ENCODE results near the gene AGPAT2. TPM values are rescaled to one million over a fixed set of nuclear protein-coding genes. Genes with fewer than 3 reads are reported as not detected.

Gene AGPAT2
- total RNA-seq, result 25.6 and 25.9 TPM in 2 replicates

- Mint-ChIP-seq H3K27me3 (peaks cover 4% of the 10 kb centered on the region), H3K36me3 (ENCODE audit: low read depth) (no peaks in the 10 kb centered on the region), H3K27ac (peak within 1 kb of the TSS; percentile 65), H3K9me3 (no peaks in the 10 kb centered on the region), H3K4me1 (peaks cover 4% of the 10 kb centered on the region), H3K4me3 (peak within 1 kb of the TSS; percentile 81)
- DNase-seq, result peak; percentile 89
- intact Hi-C loops (cut with micrococcal nuclease), result loop anchor here (1.0 kb wide), 1 partner anchor 14 kb away; no protein-coding TSS in a partner anchor
Measured at GRCh38 chr9:136686794-136687711, at the start of gene AGPAT2. Gene AGPAT2, minus strand, starts transcription at chr9:136687457. Its CDS starts 100 bp downstream, at chr9:136687357.

- intact Hi-C loops (cut with micrococcal nuclease), result no loop called here
- Mint-ChIP-seq H3K9me3 (no peaks in the 10 kb centered on the region), H3K27ac (no peak overlapping the region), H3K4me3 (no peak overlapping the region), H3K27me3 (peaks cover 3% of the 10 kb centered on the region), H3K4me1 (peaks cover 8% of the 10 kb centered on the region), H3K36me3 (ENCODE audit: low read depth) (no peaks in the 10 kb centered on the region)
- no peak for DNase-seq
Measured at GRCh38 chr9:136735812-136736480, 48.7 kb upstream of the AGPAT2 start.

- intact Hi-C loops (cut with micrococcal nuclease), result no loop called here
- no peaks in the 10 kb centered on the region for H3K36me3 Mint-ChIP-seq (ENCODE audit: low read depth)
- no peak overlapping the region for H3K27ac Mint-ChIP-seq
- peaks cover 3% of the 10 kb centered on the region for H3K27me3 Mint-ChIP-seq
- no peak overlapping the region for H3K4me3 Mint-ChIP-seq
- peaks cover 8% of the 10 kb centered on the region for H3K4me1 Mint-ChIP-seq
- DNase-seq, result no peak
- H3K9me3 Mint-ChIP-seq, result no peaks in the 10 kb centered on the region
Measured at GRCh38 chr9:136734837-136735496, 47.7 kb upstream of the AGPAT2 start.

GRCh38 chr9:136733611-136734010 lies 46.4 kb upstream of the AGPAT2 start:
- Mint-ChIP-seq H3K4me1 (peaks cover 8% of the 10 kb centered on the region), H3K9me3 (no peaks in the 10 kb centered on the region), H3K36me3 (ENCODE audit: low read depth) (no peaks in the 10 kb centered on the region), H3K4me3 (no peak overlapping the region), H3K27ac (no peak overlapping the region), H3K27me3 (peaks cover 5% of the 10 kb centered on the region)
- no peak for DNase-seq
- intact Hi-C loops (cut with micrococcal nuclease), result no loop called here

GRCh38 chr9:136732444-136733178 lies 45.4 kb upstream of the AGPAT2 start:
- peaks cover under 1% of the 10 kb centered on the region for H3K36me3 Mint-ChIP-seq (ENCODE audit: low read depth)
- no peaks in the 10 kb centered on the region for H3K9me3 Mint-ChIP-seq
- peaks cover 8% of the 10 kb centered on the region for H3K4me1 Mint-ChIP-seq
- H3K27me3 Mint-ChIP-seq, result peaks cover 2% of the 10 kb centered on the region
- DNase-seq, result no peak
- no peak overlapping the region for H3K4me3 Mint-ChIP-seq
- intact Hi-C loops (cut with micrococcal nuclease), result no loop called here
- no peak overlapping the region for H3K27ac Mint-ChIP-seq

DNA sequence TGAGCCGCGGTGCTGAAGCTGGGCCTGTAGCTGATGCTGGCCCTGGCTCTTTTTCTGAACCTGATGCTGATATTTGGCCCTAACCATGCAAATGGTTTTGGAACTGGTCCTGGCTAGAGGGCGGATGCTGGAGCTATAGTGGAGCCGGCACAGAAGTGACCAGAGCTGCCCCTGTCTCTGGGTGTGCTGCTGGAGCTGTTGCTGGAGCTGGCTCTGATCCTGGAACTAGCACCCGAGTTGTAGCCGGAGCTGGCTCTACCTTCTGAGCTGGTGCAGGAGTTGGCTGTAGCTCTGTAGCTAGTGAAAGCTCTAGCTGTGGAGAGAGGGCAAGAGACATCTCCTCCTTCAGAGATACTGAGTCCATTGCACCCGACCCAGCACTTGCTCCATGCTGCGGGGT lies 42.7 kb upstream of the AGPAT2 start:
- peaks cover 16% of the 10 kb centered on the region for H3K4me1 Mint-ChIP-seq
- no peaks in the 10 kb centered on the region for H3K9me3 Mint-ChIP-seq
- intact Hi-C loops (cut with micrococcal nuclease), result no loop called here
- peaks cover 3% of the 10 kb centered on the region for H3K27me3 Mint-ChIP-seq
- peak overlapping the region; percentile 68 for H3K4me3 Mint-ChIP-seq
- DNase-seq, result no peak
- H3K27ac Mint-ChIP-seq, result no peak overlapping the region
- peaks cover 24% of the 10 kb centered on the region for H3K36me3 Mint-ChIP-seq (ENCODE audit: low read depth)

GRCh38 chr9:136729144-136729543 lies 41.9 kb upstream of the AGPAT2 start:
- H3K36me3 Mint-ChIP-seq (ENCODE audit: low read depth), result peaks cover 31% of the 10 kb centered on the region
- intact Hi-C loops (cut with micrococcal nuclease), result no loop called here
- H3K27me3 Mint-ChIP-seq, result peaks cover 3% of the 10 kb centered on the region
- peak overlapping the region; percentile 68 for H3K4me3 Mint-ChIP-seq
- H3K4me1 Mint-ChIP-seq, result peaks cover 18% of the 10 kb centered on the region
- no peak for DNase-seq
- no peaks in the 10 kb centered on the region for H3K9me3 Mint-ChIP-seq
- H3K27ac Mint-ChIP-seq, result no peak overlapping the region

DNA sequence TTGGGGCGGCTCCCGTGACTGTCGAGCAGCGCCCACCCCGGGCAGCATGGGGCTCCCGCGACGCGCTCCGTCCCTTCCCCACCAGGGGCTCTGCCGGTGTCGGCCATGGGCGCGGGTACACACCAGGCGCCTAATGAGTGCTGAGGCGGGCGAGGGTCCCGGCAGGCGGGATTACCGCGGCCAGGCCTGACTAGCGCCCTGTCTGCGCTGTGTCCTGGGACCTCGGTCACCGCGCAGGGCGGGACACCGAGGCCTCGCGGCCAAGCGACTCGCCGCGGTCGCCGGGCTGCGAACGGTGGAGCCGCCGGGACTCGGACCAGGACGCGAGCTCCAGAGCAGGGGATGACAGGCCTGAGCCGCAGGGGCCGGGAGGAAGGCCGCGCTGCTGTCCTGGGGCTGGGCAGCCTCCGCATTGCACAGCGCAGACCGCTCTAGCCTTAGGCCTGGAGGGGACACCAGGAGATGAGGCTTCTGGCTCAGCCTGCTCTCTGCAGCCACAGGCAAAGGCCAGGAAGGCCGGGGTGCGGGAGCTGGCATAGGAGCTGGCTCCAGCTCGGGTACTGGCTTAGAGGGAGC lies 41.4 kb upstream of the AGPAT2 start:
- Mint-ChIP-seq H3K9me3 (no peaks in the 10 kb centered on the region), H3K4me1 (peaks cover 18% of the 10 kb centered on the region), H3K27me3 (peaks cover 3% of the 10 kb centered on the region), H3K27ac (no peak overlapping the region), H3K36me3 (ENCODE audit: low read depth) (peaks cover 36% of the 10 kb centered on the region), H3K4me3 (peak overlapping the region; percentile 68)
- DNase-seq, result peak; percentile 76
- intact Hi-C loops (cut with micrococcal nuclease), result loop anchor here (1.0 kb wide), 1 partner anchor 27 kb away; no protein-coding TSS in a partner anchor

- intact Hi-C loops (cut with micrococcal nuclease), result loop anchor here (1.0 kb wide), 1 partner anchor 27 kb away; no protein-coding TSS in a partner anchor
- H3K9me3 Mint-ChIP-seq, result no peaks in the 10 kb centered on the region
- peaks cover 39% of the 10 kb centered on the region for H3K36me3 Mint-ChIP-seq (ENCODE audit: low read depth)
- H3K4me1 Mint-ChIP-seq, result peaks cover 18% of the 10 kb centered on the region
- peak overlapping the region; percentile 45 for H3K27ac Mint-ChIP-seq
- peak overlapping the region; percentile 100 for H3K4me3 Mint-ChIP-seq
- peak; percentile 98 for DNase-seq
- H3K27me3 Mint-ChIP-seq, result peaks cover 3% of the 10 kb centered on the region
Measured at GRCh38 chr9:136728080-136728547, 40.9 kb upstream of the AGPAT2 start.

- Mint-ChIP-seq H3K9me3 (no peaks in the 10 kb centered on the region), H3K4me3 (peak overlapping the region; percentile 100), H3K4me1 (peaks cover 11% of the 10 kb centered on the region), H3K27me3 (peaks cover 3% of the 10 kb centered on the region), H3K27ac (peak overlapping the region; percentile 95), H3K36me3 (ENCODE audit: low read depth) (peaks cover 39% of the 10 kb centered on the region)
- peak; percentile 77 for DNase-seq
- intact Hi-C loops (cut with micrococcal nuclease), result no loop called here
Measured at GRCh38 chr9:136726631-136727191, 39.5 kb upstream of the AGPAT2 start.

GRCh38 chr9:136726118-136726517 lies 38.9 kb upstream of the AGPAT2 start:
- Mint-ChIP-seq H3K4me1 (peaks cover 12% of the 10 kb centered on the region), H3K4me3 (peak overlapping the region; percentile 100), H3K27ac (peak overlapping the region; percentile 95), H3K36me3 (ENCODE audit: low read depth) (peaks cover 41% of the 10 kb centered on the region), H3K27me3 (peaks cover 3% of the 10 kb centered on the region), H3K9me3 (no peaks in the 10 kb centered on the region)
- no peak for DNase-seq
- intact Hi-C loops (cut with micrococcal nuclease), result no loop called here

- Mint-ChIP-seq H3K4me1 (peaks cover 13% of the 10 kb centered on the region), H3K4me3 (peak overlapping the region; percentile 100), H3K36me3 (ENCODE audit: low read depth) (peaks cover 42% of the 10 kb centered on the region), H3K27me3 (peaks cover 3% of the 10 kb centered on the region), H3K27ac (no peak overlapping the region), H3K9me3 (no peaks in the 10 kb centered on the region)
- DNase-seq, result no peak
- intact Hi-C loops (cut with micrococcal nuclease), result no loop called here
Measured at GRCh38 chr9:136725612-136726011, 38.4 kb upstream of the AGPAT2 start.
